ENCODE results near the gene C20orf204.
"Not testable (repeated sequence)": the region's sequence is repeated elsewhere in the genome, so short reads cannot be mapped to it uniquely, and the experiment has no call there.

C20orf204 gene

GRCh38 chr20:64006490-64006889 lies 29.5 kb upstream of the C20orf204 start:
- Histone ChIP-seq H3K9me3 (no peaks in the 10 kb centered on the region), H3K27ac (no peak overlapping the region), H3K4me3 (no peak overlapping the region), H3K36me3 (peaks cover 59 to 100% (median 96%) of the 10 kb centered on the region in 3 donors), H3K27me3 (no peaks in the 10 kb centered on the region), H3K4me1 (no peaks in the 10 kb centered on the region)
- no peak for TF ChIP-seq CTCF (IDR thresholded peaks at IDR 0.05)
- no peak for DNase-seq
- intact Hi-C loops (cut with DNase I; ENCODE audit: low total_unique reads) = no loop called here

DNA sequence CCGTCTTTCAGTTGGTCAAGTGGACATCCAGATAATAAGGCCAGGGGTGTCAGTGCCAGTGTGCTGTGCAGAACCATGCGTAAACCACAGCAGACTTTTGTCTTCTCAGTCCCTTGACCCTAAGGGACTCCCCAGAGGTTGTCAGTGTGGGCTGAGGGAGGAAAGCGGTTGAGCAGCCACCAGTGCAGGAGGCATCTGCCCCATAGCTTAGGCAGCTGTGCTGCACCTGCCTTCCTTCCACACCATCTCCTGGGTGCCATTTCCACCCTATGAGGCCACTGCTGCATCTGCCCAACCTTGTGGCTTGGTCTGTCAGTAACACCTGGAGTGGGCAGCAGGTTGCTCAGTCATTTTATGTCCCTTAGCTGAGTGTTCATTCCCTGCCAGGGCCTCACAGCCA lies 29.1 kb upstream of the C20orf204 start:
- DNase-seq = no peak
- Histone ChIP-seq H3K4me3 (no peak overlapping the region), H3K36me3 (peaks cover 58 to 98% (median 96%) of the 10 kb centered on the region in 3 donors), H3K9me3 (no peaks in the 10 kb centered on the region), H3K27ac (no peak overlapping the region), H3K4me1 (no peaks in the 10 kb centered on the region), H3K27me3 (no peaks in the 10 kb centered on the region)
- intact Hi-C loops (cut with DNase I; ENCODE audit: low total_unique reads) = no loop called here
- no peak for TF ChIP-seq CTCF (IDR thresholded peaks at IDR 0.05)

DNA sequence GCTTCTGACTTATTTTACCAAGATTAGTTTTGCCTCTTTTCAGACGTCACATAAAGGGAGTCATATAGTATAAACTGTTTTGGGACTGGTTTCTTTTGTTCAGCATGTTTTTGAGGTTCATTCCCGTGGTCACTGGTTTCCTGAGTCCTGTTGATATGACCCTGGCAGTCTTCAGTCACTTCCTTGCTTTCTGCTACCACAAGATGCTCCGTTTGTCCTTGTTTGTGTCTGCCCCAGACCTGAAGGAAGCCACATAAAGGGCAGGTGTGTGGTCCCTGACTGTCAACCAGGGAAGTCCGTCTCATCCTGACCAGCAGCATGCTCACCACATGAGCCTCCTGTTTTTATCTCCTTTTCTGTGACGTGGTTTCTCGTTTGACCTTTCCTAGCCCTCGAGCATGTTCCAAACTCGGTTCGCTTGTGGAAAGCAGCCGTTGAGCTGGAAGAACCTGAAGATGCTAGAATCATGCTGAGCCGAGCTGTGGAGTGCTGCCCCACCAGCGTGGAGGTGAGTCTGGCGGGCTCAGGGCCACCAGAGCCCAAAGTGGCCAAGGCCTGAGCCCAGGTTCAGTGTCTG lies 26.1 kb upstream of the C20orf204 start:
- Histone ChIP-seq H3K4me3 (no peak overlapping the region), H3K36me3 (peaks cover 46 to 91% (median 85%) of the 10 kb centered on the region in 3 donors), H3K27me3 (no peaks in the 10 kb centered on the region), H3K9me3 (no peaks in the 10 kb centered on the region), H3K27ac (no peak overlapping the region), H3K4me1 (no peaks in the 10 kb centered on the region)
- no peak for DNase-seq
- no peak for TF ChIP-seq CTCF (IDR thresholded peaks at IDR 0.05)
- intact Hi-C loops (cut with DNase I; ENCODE audit: low total_unique reads) = no loop called here

DNA sequence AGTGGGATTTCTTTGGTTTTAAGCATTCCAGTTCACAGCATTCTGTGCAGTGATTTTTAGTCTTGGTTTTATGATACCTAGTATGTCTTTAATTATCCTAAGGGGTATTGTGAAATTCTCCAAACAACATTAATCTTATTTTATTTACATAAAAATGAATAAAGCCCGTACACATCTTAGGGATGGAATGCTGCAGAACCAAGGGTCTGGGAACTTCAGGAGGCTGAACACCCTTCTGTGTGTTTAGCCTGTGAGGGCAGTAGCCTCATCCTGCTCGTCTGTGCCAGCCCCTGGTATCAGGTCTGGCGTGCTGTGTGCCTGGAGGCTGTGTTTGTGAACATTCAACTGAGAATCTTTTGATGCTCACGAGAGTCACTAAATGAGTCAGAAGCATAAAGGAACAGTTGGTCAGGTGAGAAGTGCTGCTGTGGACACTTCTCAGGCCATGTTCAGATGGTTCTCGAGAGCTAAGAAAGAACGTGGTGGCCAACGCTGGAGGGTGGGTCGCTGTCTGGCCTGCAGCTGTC lies 25.2 kb upstream of the C20orf204 start:
- H3K27me3 ChIP-seq = no peaks in the 10 kb centered on the region
- intact Hi-C loops (cut with DNase I; ENCODE audit: low total_unique reads) = no loop called here
- no peak overlapping the region for H3K4me3 ChIP-seq
- H3K4me1 ChIP-seq = no peaks in the 10 kb centered on the region
- no peak for TF ChIP-seq CTCF (IDR thresholded peaks at IDR 0.05)
- peaks cover 54 to 91% (median 85%) of the 10 kb centered on the region in 3 donors for H3K36me3 ChIP-seq
- no peaks in the 10 kb centered on the region for H3K9me3 ChIP-seq
- no peak overlapping the region for H3K27ac ChIP-seq
- no peak for DNase-seq

GRCh38 chr20:64011366-64011779 lies 24.6 kb upstream of the C20orf204 start:
- Histone ChIP-seq H3K9me3 (no peaks in the 10 kb centered on the region), H3K36me3 (peaks cover 60 to 91% (median 85%) of the 10 kb centered on the region in 3 donors), H3K4me1 (no peaks in the 10 kb centered on the region), H3K4me3 (no peak overlapping the region), H3K27ac (no peak overlapping the region), H3K27me3 (no peaks in the 10 kb centered on the region)
- no peak for TF ChIP-seq CTCF (IDR thresholded peaks at IDR 0.05)
- intact Hi-C loops (cut with DNase I; ENCODE audit: low total_unique reads) = no loop called here
- no peak for DNase-seq

DNA sequence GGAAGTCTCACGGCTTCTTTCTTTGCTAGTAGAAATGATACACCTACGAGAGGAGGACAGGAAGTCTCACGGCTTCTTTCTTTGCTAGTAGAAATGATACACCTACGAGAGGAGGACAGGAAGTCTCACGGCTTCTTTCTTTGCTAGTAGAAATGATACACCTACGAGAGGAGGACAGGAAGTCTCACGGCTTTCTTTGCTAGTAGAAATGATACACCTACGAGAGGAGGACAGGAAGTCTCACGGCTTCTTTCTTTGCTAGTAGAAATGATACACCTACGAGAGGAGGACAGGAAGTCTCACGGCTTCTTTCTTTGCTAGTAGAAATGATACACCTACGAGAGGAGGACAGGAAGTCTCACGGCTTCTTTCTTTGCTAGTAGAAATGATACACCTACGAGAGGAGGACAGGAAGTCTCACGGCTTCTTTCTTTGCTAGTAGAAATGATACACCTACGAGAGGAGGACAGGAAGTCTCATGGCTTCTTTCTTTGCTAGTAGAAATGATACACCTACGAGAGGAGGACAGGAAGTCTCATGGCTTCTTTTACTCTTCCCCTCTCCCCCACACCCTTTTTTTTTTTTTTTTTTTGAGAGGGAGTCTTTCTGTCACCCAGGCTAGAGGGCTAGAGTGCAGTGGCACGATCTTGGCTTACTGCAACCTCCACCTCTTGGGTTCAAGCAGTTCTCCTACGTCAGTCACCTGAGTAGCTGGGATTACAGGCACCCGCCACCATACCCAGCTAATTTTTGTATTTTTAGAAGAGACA lies 23.4 kb upstream of the C20orf204 start:
- intact Hi-C loops (cut with DNase I; ENCODE audit: low total_unique reads); H3K27me3 ChIP-seq; H3K4me3 ChIP-seq; H3K9me3 ChIP-seq; H3K27ac ChIP-seq; DNase-seq; H3K4me1 ChIP-seq: not testable (repeated sequence)
- H3K36me3 ChIP-seq = peaks cover 72 to 91% (median 87%) of the 10 kb centered on the region in 3 donors
